Activated T-cell treated with anti-CD3 and anti-CD28 coated beads for 24 hours (primary cell): Measurements from ENCODE around the gene SLC30A3.

Experiments
- DNase-seq: peaks from one replicate; pipeline ENCODE4 v3.0.0-alpha.2; 2020; ENCODE audit warnings: low read depth

SLC30A3 gene

GRCh38 chr2:27258051-27258450, 4.8 kb downstream of the SLC30A3 start:
- no peak for DNase-seq

GRCh38 chr2:27256855-27257454, 5.9 kb downstream of the SLC30A3 start:
- no peak for DNase-seq

DNA sequence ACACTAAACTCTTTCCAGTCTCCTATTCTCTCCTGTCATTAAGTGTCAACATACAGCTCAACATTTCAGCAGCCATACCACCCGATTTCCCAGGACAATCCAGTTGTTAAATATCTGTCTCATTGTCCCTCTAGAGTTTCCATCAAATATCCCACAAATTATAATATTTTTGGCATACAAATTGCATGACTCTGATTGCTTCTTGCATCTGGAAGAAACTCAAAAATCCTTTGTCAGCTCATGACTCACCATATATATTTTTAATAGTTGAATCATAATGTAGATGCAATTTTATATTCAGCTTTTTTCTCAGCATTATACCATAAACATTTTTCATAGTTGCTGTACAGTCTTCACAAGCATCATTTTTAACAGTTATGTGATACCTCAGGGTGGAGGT, 7.2 kb downstream of the SLC30A3 start:
- DNase-seq, result no peak

DNA sequence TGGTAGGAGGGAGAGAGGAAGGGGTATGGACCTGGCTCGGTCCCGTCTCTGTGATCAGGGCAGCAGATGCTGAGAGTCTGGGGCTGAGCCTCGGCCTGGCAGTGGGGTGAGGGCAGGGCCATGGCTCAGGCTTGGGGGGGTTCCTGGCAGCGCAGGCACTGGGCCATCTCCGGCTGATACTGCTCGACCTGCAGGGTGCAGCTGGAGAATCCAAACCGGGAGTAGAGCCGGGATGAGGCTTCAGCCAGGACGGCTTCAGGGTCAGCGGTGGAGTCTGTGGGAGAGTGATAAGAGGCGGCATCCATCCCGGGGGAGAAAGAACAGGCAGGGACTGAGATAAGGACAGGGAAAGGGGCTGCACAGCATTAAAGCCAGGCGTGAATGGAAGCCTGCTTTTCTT, 7.7 kb downstream of the SLC30A3 start:
- no peak for DNase-seq

- DNase-seq, result no peak
These were observed 11.1 kb downstream of the SLC30A3 start for GRCh38 chr2:27251766-27252165.

GRCh38 chr2:27250652-27251379, 12.0 kb downstream of the SLC30A3 start:
- no peak for DNase-seq

DNA sequence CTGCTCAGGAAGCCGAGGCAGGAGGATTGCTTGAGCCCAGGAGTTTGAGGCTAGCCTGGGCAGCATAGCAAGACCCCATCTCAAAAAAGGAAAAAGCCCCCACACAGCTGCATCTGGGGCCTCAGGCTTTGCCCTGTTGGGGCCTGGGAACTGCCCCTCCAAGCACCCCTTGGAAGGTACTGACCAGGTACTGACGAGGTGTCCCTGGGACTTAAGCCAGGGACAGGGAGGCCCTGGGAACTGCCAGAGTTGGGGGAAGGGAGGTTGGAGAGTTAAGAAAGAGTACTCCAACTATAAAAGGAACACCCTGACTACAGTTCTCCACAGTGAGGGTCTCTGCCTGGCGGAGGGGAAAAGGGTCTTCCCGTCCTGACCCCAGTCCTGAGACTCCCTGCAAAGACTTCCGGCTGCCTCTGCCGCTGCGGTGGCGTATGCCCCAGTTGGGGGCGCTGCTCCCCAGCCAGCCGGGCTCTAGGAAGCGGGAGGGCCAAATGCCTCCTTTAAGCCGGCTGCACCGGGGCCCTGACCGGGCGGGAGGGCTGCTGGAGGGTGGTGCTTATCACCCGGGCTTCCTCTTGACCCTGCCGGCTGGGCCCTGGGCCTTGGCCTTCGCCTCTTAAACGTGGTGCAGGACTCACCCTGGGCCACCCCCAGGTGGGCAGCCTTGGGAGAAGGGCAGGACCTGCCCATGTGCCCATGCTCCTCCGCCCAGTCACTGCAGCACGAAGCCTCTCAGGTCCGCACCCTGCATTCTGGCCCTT, 12.8 kb downstream of the SLC30A3 start:
- DNase-seq, result peak; percentile 24

GRCh38 chr2:27249159-27249890, 13.5 kb downstream of the SLC30A3 start:
- DNase-seq, result no peak

GRCh38 chr2:27247893-27248292, 15.0 kb downstream of the SLC30A3 start:
- DNase-seq, result no peak

GRCh38 chr2:27245626-27246025, 17.2 kb downstream of the SLC30A3 start:
- DNase-seq, result no peak

DNA sequence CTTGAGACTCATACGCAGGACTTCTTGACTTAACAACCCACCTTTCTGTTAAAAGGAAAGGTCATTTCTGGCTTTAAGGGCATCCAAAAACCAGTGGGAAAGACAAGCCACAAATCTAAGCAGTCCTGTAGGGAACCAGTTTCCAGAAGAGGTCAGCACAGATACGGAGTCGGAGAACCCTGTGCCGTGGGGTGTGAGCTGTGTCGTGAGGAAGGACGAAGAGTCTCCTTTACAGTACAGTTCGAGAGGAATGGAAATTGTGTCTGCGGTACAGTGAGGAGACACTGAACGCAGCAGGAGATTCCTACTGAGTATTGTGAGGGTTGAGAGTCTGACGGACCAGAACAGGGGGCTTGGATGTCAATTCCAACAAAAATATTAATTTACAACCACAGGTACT, 17.7 kb downstream of the SLC30A3 start:
- no peak for DNase-seq

DNA sequence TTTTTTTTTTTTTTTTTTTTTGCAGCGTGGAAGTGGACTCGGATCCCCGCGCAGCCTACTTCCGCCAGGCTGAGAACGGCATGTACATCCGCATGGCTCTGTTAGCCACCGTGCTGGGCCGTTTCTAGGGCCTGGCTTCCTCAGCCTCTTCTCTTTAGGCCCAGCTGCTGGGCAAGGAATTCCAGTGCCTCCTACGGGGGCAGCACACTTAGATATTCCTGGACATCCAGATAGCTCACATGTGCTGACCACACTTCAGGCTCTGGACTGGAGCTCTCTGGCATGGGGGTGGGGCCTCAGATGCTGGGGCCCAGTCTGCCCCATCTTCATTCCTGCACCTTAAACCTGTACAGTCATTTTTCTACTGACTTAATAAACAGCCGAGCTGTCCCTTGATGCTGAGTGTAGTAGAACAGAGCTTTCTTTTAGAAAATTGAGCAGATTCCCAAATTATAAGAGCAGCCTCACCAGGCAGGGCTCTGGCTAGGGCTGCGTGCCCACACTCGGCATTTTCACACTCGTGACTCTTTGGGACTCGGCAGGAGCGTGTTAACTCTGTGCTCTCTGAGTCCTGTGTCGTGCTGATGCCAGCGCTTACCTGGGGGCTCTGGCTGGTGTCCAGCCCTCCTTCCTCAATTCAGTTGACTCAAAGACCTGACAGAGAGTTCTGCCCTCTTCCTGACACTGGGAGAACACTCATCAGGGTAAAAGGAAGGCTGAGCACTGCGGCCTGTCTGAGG, 19.3 kb downstream of the SLC30A3 start:
- DNase-seq, result no peak

GRCh38 chr2:27242614-27242951, 20.3 kb downstream of the SLC30A3 start:
- DNase-seq, result no peak

DNA sequence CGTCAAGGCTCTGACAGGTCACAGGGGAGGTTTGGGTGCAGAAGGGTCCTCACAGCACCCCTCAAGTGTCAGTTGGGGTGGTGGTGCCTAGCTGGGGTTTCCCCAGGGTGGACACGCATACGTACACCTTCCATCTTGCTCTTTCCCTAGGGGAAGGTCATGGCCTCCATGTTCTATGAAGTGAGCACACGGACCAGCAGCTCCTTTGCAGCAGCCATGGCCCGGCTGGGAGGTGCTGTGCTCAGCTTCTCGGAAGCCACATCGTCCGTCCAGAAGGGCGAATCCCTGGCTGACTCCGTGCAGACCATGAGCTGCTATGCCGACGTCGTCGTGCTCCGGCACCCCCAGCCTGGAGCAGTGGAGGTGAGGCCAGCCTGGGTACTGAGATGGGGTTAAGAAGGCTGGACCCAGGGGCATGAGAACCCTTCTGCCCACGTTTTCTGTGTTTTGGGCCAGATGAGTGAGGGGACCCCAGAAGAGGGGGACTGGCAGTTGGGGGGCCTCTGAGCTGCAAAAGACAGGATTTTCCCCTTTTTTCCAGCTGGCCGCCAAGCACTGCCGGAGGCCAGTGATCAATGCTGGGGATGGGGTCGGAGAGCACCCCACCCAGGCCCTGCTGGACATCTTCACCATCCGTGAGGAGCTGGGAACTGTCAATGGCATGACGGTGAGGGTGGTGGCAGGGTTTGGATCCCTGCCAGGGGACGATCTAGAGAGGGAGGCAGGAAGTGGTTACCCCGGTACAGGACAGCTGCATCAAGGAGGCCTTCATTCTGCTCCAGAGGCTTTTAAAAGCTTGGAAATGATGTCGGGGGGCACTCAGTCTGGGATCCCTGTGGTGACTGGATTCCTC, 20.9 kb downstream of the SLC30A3 start:
- DNase-seq, result no peak

- no peak for DNase-seq
These were observed 22.4 kb downstream of the SLC30A3 start for GRCh38 chr2:27240406-27240805.

- DNase-seq, result no peak
These were observed 23.9 kb downstream of the SLC30A3 start for GRCh38 chr2:27238976-27239375.

DNA sequence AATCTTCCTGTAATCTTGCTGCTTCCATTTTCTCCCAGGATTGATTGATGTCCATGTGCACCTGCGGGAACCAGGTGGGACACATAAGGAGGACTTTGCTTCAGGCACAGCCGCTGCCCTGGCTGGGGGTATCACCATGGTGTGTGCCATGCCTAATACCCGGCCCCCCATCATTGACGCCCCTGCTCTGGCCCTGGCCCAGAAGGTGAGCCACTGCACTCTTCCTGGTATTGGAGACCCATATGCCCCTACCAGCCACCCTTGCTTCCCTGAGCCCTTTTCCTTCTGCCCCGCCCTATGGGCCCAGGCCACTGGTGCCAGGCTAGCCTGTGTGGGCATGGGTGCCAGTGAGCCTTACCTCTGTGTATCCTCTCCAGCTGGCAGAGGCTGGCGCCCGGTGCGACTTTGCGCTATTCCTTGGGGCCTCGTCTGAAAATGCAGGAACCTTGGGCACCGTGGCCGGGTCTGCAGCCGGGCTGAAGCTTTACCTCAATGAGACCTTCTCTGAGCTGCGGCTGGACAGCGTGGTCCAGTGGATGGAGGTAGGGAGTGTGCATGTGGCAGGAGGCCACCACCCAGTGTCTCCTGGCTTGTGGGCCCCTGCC, 25.4 kb downstream of the SLC30A3 start:
- no peak for DNase-seq

GRCh38 chr2:27236626-27237025, 26.2 kb downstream of the SLC30A3 start:
- DNase-seq, result no peak

- DNase-seq, result no peak
These were observed 26.7 kb downstream of the SLC30A3 start for GRCh38 chr2:27236136-27236535.

GRCh38 chr2:27233341-27233740, 29.5 kb downstream of the SLC30A3 start:
- DNase-seq, result no peak

GRCh38 chr2:27231921-27232320, 30.9 kb downstream of the SLC30A3 start:
- no peak for DNase-seq
